ENCODE data around the gene MIGA1.
"Not testable (repeated sequence)": the region's sequence is repeated elsewhere in the genome, so short reads cannot be mapped to it uniquely, and the experiment has no call there.

The MIGA1 gene

GRCh38 chr1:77825131-77825709 is 45.8 kb downstream of the MIGA1 start:
- Mint-ChIP-seq H3K36me3 (ENCODE audit: low read depth) (peaks cover 47% of the 10 kb centered on the region), H3K4me1 (ENCODE audit: low read depth) (peaks cover 2% of the 10 kb centered on the region), H3K27ac (no peak overlapping the region), H3K9me3 (no peaks in the 10 kb centered on the region), H3K27me3 (no peaks in the 10 kb centered on the region), H3K4me3 (no peak overlapping the region)

GRCh38 chr1:77826851-77827250 is 47.4 kb downstream of the MIGA1 start:
- peaks cover 43% of the 10 kb centered on the region for H3K36me3 Mint-ChIP-seq (ENCODE audit: low read depth)

GRCh38 chr1:77828098-77828497 is 48.6 kb downstream of the MIGA1 start:
- no peak overlapping the region for H3K4me3 Mint-ChIP-seq
- H3K36me3 Mint-ChIP-seq (ENCODE audit: low read depth) = peaks cover 42% of the 10 kb centered on the region
- H3K27me3 Mint-ChIP-seq = no peaks in the 10 kb centered on the region
- no peak overlapping the region for H3K27ac Mint-ChIP-seq
- peaks cover 2% of the 10 kb centered on the region for H3K4me1 Mint-ChIP-seq (ENCODE audit: low read depth)
- H3K9me3 Mint-ChIP-seq = no peaks in the 10 kb centered on the region

More at GRCh38 chr1:77826851-77827250, 47.4 kb downstream of the MIGA1 start:
- not testable (repeated sequence) for H3K9me3 Mint-ChIP-seq; H3K4me1 Mint-ChIP-seq (ENCODE audit: low read depth); H3K4me3 Mint-ChIP-seq; H3K27me3 Mint-ChIP-seq; H3K27ac Mint-ChIP-seq

GRCh38 chr1:77829851-77830250 is 50.4 kb downstream of the MIGA1 start:
- Mint-ChIP-seq H3K36me3 (ENCODE audit: low read depth) (peaks cover 42% of the 10 kb centered on the region), H3K27me3 (no peaks in the 10 kb centered on the region), H3K4me1 (ENCODE audit: low read depth) (peaks cover 2% of the 10 kb centered on the region), H3K9me3 (no peaks in the 10 kb centered on the region), H3K4me3 (no peak overlapping the region), H3K27ac (no peak overlapping the region)

GRCh38 chr1:77830946-77831345 is 51.5 kb downstream of the MIGA1 start:
- H3K27ac Mint-ChIP-seq = no peak overlapping the region
- peaks cover 2% of the 10 kb centered on the region for H3K4me1 Mint-ChIP-seq (ENCODE audit: low read depth)

GRCh38 chr1:77831566-77831965 is 52.1 kb downstream of the MIGA1 start:
- Mint-ChIP-seq H3K4me1 (ENCODE audit: low read depth) (peaks cover 2% of the 10 kb centered on the region), H3K9me3 (no peaks in the 10 kb centered on the region), H3K27me3 (no peaks in the 10 kb centered on the region), H3K4me3 (no peak overlapping the region), H3K27ac (no peak overlapping the region), H3K36me3 (ENCODE audit: low read depth) (peaks cover 48% of the 10 kb centered on the region)

More at GRCh38 chr1:77830946-77831345, 51.5 kb downstream of the MIGA1 start:
- H3K4me3 Mint-ChIP-seq = no peak overlapping the region
- H3K36me3 Mint-ChIP-seq (ENCODE audit: low read depth) = peaks cover 43% of the 10 kb centered on the region
- no peaks in the 10 kb centered on the region for H3K9me3 Mint-ChIP-seq
- no peaks in the 10 kb centered on the region for H3K27me3 Mint-ChIP-seq

DNA sequence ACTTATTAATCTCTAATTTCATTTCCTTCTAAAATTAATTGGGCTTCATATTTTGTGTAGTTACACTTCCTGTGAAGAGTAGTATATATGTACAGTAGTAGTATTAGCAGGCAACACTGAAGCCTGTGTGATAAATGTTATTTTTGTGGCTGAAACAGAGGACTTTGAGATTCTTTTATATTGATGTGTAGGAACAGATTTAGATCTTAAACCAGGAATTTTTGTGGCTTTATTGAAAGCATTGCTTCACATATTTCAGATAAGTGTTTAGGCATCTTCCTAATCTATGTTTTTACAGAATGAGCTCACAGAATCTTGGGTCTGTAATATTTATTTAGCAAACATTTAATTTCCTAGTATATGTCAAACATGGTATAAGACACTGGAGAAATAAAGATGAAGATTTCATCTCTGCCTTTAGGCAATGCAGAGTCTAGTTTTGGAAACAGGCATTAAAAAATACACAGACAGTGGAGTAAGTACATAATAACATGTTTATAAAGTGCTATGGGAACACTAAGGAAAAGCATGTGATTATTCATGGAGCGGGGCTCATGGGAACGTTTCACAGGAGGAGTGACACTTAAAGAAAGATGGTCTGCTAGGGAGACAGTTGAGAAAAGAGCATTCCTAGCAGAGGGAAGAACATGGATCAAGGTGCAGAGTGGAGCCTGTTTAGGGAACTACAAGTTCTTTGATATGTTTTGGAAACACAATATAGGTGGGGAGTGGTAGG is 52.7 kb downstream of the MIGA1 start:
- no peak overlapping the region for H3K27ac Mint-ChIP-seq
- no peaks in the 10 kb centered on the region for H3K9me3 Mint-ChIP-seq
- no peak overlapping the region for H3K4me3 Mint-ChIP-seq
- H3K36me3 Mint-ChIP-seq (ENCODE audit: low read depth) = peaks cover 46% of the 10 kb centered on the region
- no peaks in the 10 kb centered on the region for H3K27me3 Mint-ChIP-seq
- peaks cover 2% of the 10 kb centered on the region for H3K4me1 Mint-ChIP-seq (ENCODE audit: low read depth)

DNA sequence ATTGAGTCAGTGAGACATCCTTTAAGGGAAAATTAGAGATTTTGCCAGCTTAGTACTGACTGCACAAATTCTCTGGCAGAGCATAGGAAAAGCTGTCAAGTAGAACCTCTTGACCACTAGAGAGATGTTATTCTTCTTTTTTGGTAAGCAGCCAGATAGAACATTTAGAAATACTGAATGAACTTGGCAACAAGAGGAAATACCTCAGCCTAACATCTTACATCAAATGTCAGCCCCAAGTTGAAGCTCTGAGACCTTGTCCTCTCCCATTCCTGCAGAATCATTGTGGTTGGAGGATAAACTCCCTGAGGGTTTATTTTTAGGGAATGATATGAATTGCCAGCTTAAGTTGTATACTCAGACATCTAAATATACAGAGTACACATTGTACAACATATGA is 53.5 kb downstream of the MIGA1 start:
- Mint-ChIP-seq H3K36me3 (ENCODE audit: low read depth) (peaks cover 40% of the 10 kb centered on the region), H3K27ac (no peak overlapping the region), H3K9me3 (no peaks in the 10 kb centered on the region), H3K27me3 (no peaks in the 10 kb centered on the region), H3K4me3 (no peak overlapping the region), H3K4me1 (ENCODE audit: low read depth) (peaks cover 2% of the 10 kb centered on the region)

- no peaks in the 10 kb centered on the region for H3K9me3 Mint-ChIP-seq
- no peaks in the 10 kb centered on the region for H3K27me3 Mint-ChIP-seq
- H3K4me3 Mint-ChIP-seq = no peak overlapping the region
- peaks cover 36% of the 10 kb centered on the region for H3K36me3 Mint-ChIP-seq (ENCODE audit: low read depth)
- H3K27ac Mint-ChIP-seq = no peak overlapping the region
- no peaks in the 10 kb centered on the region for H3K4me1 Mint-ChIP-seq (ENCODE audit: low read depth)
Observed at GRCh38 chr1:77833521-77834100, 54.2 kb downstream of the MIGA1 start.

DNA sequence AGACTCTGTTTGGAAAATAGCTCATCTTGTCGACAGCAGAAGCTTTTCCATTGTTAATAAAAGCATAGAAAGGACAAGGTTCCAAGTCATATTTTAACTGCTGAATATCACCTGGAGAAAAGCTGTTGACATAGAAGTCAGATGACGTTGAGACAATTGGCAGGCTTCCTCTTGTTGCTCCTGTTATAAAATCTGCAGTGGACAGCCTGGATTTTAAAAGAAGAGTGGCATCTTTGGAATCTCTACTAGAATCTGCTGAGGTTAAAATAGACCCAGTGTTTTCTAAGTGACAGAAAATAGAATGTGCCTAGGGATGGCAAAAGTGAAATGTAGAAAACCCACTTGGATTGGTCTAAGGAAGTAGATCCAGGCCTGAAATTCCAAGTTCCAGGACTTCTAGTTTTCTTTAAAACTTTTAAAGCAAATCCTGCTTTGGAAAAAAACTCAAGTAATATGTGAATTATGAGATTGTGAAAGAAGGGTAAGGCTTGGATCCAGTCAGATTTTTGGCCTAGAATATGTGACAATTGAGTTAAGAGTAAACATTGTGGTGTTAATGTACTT is 55.4 kb downstream of the MIGA1 start:
- no peak overlapping the region for H3K4me3 Mint-ChIP-seq
- H3K27me3 Mint-ChIP-seq = no peaks in the 10 kb centered on the region
- no peaks in the 10 kb centered on the region for H3K9me3 Mint-ChIP-seq
- no peak overlapping the region for H3K27ac Mint-ChIP-seq
- H3K4me1 Mint-ChIP-seq (ENCODE audit: low read depth) = no peaks in the 10 kb centered on the region
- peaks cover 35% of the 10 kb centered on the region for H3K36me3 Mint-ChIP-seq (ENCODE audit: low read depth)

DNA sequence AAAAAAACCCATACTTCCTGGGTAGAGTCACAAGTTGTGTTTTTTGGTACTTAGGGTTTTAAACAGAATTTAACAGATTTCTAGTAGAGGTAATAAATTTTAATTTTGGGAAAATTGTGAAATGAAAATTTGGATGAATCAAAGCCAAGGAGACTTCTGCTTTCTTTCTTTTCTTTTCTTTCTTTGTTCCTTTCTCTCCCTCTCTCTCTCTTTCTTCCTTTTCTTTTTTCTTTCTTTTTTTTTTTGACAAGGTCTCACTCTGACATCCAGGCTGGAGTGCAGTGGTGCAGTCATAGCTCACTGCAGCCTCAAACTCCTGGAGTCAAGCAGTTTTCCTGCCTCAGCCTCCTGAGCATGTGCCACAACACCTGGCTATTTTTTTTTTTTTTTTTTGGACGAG is 62.1 kb downstream of the MIGA1 start:
- Mint-ChIP-seq H3K9me3 (no peaks in the 10 kb centered on the region), H3K4me3 (no peak overlapping the region), H3K27ac (no peak overlapping the region), H3K36me3 (ENCODE audit: low read depth) (peaks cover 15% of the 10 kb centered on the region), H3K27me3 (no peaks in the 10 kb centered on the region), H3K4me1 (ENCODE audit: low read depth) (peaks cover 3% of the 10 kb centered on the region)

GRCh38 chr1:77845951-77846350 is 66.5 kb downstream of the MIGA1 start:
- Mint-ChIP-seq H3K27ac (no peak overlapping the region), H3K4me1 (ENCODE audit: low read depth) (peaks cover 7% of the 10 kb centered on the region), H3K4me3 (no peak overlapping the region), H3K27me3 (no peaks in the 10 kb centered on the region), H3K36me3 (ENCODE audit: low read depth) (peaks cover 26% of the 10 kb centered on the region), H3K9me3 (no peaks in the 10 kb centered on the region)

GRCh38 chr1:77846966-77847365 is 67.5 kb downstream of the MIGA1 start:
- H3K27ac Mint-ChIP-seq = no peak overlapping the region
- H3K4me3 Mint-ChIP-seq = no peak overlapping the region
- no peaks in the 10 kb centered on the region for H3K27me3 Mint-ChIP-seq
- no peaks in the 10 kb centered on the region for H3K9me3 Mint-ChIP-seq
- H3K36me3 Mint-ChIP-seq (ENCODE audit: low read depth) = peaks cover 20% of the 10 kb centered on the region
- H3K4me1 Mint-ChIP-seq (ENCODE audit: low read depth) = peaks cover 7% of the 10 kb centered on the region

DNA sequence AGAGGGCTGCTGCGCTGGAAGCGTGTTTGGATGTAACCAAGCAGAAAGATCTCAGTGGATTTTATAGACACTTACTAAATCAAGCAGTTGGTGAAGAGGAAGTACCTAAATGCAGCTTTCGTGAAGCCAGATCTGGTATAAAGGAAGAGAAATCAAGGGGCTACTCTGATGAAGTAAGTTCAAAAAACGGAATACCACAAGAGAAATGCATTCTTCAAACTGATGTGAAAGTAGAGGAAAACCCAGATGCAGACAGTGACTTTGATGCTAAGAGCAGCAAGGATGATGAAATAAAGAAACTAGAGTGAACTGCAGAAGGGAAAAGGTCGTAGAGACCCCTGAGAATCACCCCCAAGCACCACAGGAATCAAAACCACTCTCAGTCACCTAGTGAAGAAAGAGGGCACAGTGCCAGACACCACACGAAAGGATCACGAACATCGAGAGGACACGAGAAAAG is 68.2 kb downstream of the MIGA1 start:
- Mint-ChIP-seq H3K27me3 (no peaks in the 10 kb centered on the region), H3K4me1 (ENCODE audit: low read depth) (peaks cover 7% of the 10 kb centered on the region), H3K27ac (no peak overlapping the region), H3K36me3 (ENCODE audit: low read depth) (peaks cover 20% of the 10 kb centered on the region), H3K9me3 (no peaks in the 10 kb centered on the region), H3K4me3 (no peak overlapping the region)

- Mint-ChIP-seq H3K4me1 (ENCODE audit: low read depth) (peaks cover 7% of the 10 kb centered on the region), H3K27me3 (no peaks in the 10 kb centered on the region)
Observed at GRCh38 chr1:77850082-77850481, 70.6 kb downstream of the MIGA1 start.

More at GRCh38 chr1:77850082-77850481, 70.6 kb downstream of the MIGA1 start:
- Mint-ChIP-seq H3K27ac (no peak overlapping the region), H3K9me3 (peaks cover 6% of the 10 kb centered on the region), H3K36me3 (ENCODE audit: low read depth) (peaks cover 36% of the 10 kb centered on the region), H3K4me3 (no peak overlapping the region)

Measured in stimulated activated naive CD8-positive, alpha-beta T cell treated with anti-CD3 and anti-CD28 coated beads, Interleukin-15, Interleukin-2, amounts not matched to agents 100 ng/mL and 50 ng/mL, for 24 hours (primary cell).